GM21717 (cell line): Measurements from ENCODE around the gene STKLD1.
"Not testable (repeated sequence)": the region's sequence is repeated elsewhere in the genome, so short reads cannot be mapped to it uniquely, and the experiment has no call there.

Experiments
- ATAC-seq: cut with Tn5 transposase; IDR thresholded peaks from one replicate; pipeline ENCODE4 v1.9.1; 2021; ENCODE audit warnings: mild to moderate bottlenecking, moderate library complexity; ENCODE audit not compliant: unreplicated experiment

STKLD1 gene

DNA sequence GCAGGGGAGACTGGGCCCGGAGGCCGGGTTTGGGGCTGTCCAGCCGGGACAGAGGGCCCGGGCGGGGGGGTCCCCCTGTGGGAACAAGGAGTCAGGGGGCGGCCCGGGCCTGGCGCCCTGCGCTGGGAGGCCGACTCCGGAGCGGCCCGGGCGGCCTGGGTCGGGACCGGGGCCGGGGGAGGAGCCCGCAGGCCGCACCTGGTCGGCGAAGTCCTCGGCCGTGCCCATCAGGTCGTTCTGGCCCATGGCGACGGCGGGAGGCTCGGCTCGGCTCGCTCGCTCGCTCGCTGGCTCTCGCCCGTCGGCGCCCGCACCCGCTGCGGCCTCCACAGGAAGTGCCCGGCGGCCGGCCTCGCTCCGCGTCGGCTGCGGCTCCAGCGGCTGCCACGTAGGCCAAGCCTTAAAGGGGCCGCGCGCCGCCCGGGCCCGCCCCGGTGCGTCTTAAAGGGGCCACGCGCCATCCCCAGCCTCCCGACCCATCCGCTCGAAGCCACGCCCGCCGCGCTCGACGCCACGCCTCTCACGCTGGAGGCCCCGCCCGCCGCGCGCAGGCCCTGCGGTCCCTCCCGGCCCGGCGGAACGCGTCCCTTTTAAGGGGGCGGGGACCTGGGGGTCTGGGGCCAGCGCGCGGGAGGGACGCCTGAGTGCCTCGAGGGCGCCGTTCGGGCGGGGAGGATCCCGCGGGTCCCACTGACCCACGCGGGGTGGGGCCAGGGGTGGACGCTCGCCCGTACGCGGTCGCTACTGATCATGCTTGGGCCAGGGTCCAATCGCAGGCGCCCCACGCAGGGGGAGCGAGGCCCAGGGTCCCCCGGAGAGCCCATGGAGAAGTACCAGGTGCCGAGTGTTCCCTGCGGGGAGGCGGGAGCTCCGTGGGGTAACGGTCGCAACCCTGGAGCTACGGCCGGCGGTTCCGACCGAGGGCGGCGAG, at the start of gene STKLD1, which contains the start of gene SURF4:
Gene STKLD1, plus strand, starts transcription at position 643 of the 931 bp plus-strand sequence. Its CDS starts 108 bp downstream, at position 751.
Gene SURF4, minus strand, starts transcription at position 337 of the 931 bp plus-strand sequence. Its CDS starts 91 bp downstream, at position 246.
- ATAC-seq: peak; percentile 84

DNA sequence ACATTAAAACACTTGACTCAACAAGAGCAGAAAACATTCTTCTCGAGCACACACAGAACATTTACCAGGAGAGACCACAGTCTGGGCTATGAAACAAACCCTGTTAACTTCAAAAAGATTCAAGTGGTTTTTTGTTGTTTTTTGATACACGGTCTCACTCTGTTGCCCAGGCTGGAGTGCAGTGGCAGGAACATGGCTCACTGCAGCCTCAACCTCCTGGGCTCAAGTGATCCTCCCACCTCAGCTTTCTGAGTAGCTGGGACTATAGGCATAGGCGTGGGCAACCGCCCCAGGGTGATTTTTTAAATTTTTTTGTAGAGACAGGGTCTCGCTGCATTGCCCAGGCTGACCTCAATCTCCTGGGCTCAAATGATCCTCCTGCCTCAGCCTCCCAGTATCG, 49.1 kb upstream of the STKLD1 start:
- ATAC-seq: not testable (repeated sequence)

DNA sequence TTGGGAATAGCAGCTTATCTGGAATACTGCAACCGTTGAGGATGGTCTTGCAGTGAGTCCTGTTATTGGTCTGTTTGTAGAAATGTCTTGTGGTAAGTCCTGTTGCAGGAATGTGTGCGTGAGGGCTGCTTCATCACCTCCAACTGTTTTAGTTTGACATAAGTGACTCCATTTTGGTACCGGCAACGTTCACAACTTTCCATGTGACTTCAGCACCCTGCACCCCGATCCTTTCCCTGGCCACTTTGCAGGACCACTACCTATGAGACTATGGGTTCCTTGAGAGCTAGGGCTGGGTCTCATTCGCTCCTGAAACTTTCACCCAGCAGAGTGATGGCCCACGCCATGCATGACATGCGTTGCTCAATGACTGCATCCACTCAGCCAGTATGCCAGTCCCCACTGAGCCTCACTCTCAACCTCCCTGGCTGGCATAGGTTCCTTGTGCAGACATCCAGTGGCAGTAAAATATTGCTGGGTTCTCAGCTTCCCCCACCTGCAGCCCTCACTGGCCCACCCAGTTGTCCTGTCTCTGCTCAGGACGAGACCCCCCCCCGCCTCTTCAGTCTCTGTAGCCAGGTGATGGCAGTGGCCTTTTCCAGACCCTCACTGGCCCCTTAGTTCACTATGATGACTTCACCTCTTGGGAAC, 48.2 kb upstream of the STKLD1 start:
- no peak for ATAC-seq

DNA sequence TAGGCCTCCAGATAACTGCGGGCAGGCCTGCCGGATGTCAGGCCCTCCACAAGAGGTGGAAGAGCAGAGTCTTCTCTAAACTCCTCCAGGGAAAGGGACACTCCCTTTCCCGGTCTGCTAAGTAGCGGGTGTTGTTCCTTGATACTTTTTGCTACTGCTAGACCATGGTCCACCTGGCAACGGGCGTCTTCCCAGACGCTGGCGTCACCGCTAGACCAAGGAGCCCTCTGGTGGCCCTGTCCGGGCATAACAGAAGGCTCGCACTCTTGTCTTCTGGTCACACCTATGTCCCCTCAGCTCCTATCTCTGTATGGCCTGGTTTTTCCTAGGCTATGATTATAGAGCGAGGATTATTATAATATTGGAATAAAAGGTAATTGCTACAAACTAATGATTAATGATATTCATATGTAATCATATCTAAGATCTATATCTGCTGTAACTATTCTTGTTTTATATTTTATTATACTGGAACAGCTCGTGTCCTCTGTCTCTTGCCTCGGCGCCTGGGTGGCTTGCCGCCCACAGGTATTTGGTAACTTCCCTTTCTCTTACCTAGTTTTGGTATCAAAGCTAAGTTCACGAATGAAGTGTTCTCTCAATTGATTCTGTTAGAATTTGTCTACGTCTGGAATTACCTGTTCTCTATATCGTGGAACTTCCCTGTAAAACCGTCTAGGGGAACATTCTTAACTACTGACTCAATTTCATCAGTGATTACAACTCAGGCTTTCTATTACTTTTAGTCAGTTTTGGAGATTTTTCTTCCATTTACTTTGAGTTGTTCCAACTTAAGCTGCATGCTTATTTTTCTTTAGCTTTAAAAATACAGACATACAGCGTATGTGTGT, 46.6 kb upstream of the STKLD1 start:
- not testable (repeated sequence) for ATAC-seq

DNA sequence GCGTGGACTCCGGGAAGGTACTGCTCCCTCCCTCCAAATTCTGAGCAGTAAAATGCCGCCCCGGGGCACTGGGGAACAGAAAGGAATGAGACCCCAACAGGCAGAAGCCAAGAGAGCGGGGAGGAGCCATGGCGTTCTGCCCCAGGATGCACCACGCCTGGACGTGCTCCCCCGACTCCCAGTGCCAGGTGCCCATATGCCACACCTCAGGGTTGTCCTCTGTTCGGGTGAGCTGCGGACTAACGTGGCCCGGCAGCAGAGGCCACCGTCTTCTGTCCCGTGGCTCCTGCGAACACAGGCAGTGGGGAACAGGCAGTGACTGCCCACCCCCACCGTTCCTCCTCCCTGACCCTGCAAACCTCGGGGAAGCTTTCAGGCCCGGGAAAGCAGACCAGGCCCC, 44.9 kb upstream of the STKLD1 start:
- ATAC-seq: no peak

DNA sequence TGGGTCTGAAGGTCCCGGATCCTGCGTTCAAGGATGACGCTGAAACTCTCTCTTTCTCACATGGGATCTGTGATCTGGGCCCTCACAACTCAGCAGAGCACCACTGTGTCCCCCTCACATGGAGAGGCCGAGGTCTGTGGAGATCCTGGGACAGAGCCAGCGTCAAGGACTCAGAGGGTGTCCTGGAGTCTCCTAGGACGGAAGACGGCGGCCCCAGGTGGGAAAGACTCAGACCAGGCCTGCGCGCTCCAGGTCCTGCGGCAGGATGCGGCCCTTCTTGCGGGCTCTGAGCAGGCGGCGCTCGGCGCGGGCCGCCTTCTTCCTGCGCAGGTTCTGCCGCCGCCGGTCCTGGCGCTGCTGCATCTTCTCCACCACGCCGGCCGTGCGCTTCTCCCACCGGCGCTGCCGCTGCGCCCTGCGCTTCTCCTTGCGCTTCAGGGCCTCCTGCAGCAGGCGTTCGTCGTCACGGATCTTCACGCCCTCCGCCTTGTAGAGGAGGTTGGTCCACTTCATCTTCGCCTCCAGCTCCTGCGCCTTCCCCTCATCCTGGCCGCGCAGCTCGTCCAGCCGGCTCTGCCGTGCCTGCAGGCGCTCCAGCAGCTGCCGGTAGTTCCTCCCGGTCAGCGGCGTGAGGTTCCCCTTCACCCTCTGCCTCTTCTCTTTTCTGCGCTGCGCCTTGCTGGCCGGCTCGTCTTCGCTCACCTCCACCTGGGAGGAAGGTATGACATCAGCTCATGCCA, 44.4 kb upstream of the STKLD1 start:
- no peak for ATAC-seq

DNA sequence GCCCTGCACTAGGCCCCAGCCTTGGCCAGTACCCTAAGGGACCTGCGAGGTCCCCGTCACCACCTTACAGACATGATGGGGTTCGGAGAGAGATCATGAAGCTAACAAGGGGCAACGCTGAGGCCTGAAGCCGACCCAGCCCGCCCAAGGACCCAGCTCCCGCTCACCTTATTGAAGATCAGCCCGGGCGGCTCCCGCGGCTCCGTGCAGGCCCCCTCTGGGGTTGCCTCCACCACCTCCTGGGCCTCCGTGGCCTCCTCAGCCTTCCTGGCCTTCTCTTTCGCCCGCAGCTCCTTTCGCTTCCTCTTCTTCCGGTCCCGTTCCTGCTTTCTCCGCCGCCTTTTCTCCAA, 43.8 kb upstream of the STKLD1 start:
- ATAC-seq: no peak

DNA sequence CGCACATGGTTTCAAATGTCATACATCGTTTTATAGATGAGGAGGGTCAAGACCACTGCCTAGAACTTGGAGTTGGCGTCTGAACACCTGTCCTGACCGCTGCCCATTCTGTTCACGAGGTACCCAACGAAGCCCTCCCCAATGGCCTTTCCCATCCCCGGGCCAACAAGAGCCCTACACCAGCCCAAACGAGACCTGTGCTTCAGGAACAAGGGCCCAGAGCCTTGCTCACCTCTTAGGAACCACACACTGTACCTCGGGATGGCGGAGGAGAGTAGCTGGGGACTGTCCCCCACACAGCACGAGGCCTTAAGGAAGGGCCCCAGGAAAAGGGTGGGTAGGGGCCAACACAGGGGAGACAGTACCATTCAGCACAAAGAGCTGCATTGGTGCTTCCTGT, 43.2 kb upstream of the STKLD1 start:
- ATAC-seq: no peak

DNA sequence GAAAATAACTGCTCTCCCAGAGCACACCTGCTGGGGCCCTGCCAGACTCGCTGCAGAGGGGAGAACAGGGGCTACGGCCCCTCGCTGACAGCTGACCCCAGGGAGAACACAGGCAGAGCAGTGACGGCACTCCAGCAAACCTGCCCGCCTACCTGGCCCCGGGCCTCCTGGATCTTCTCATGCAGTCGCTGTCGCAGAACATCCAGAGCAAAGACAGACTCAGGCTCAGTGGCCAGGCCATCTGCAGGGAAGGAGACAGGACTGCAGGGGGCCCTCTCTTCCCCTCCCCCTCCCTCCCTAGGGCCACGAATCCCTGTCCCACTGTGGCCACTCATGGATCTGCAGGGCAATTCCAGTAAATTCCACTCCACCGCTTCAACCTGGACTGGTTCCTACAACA, 42.6 kb upstream of the STKLD1 start:
- no peak for ATAC-seq

DNA sequence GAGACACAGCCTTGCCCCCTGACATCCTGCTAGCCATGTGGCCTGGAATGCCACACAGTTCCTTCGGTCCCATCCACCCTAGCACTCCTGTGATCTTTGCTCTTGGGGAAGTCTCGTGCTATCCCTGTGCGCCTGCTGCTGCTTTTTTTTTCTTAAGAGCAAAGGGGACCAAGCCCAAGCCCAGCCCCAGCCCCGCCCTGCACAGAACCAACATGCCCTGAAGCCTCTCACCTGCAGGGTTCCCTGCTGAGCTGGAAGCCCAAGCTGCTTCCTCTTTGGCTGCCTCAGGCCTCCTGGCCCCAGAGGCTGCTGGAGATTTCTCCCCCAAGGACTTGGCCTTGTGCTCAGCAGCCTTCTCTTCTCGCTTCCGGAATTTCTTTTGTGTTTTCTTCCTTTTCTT, 42.0 kb upstream of the STKLD1 start:
- ATAC-seq: no peak

DNA sequence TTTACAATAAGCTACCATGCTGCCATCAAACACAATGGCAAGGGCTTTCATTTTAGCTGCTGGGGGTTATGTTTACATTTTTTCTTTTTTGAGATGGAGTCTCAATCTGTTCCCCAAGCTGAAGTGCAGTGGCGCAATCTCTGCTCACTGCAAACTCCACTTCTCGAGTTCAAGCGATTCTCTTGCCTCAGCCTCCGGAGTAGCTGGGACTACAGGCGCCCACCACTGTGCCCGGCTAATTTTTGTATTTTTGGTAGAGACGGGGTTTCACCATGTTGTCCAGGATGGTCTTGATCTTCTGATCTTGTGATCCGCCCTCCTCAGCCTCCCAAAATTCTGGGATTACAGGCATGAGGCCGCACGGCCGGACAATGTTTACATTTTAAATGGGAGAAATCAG, 41.3 kb upstream of the STKLD1 start:
- ATAC-seq: not testable (repeated sequence)

DNA sequence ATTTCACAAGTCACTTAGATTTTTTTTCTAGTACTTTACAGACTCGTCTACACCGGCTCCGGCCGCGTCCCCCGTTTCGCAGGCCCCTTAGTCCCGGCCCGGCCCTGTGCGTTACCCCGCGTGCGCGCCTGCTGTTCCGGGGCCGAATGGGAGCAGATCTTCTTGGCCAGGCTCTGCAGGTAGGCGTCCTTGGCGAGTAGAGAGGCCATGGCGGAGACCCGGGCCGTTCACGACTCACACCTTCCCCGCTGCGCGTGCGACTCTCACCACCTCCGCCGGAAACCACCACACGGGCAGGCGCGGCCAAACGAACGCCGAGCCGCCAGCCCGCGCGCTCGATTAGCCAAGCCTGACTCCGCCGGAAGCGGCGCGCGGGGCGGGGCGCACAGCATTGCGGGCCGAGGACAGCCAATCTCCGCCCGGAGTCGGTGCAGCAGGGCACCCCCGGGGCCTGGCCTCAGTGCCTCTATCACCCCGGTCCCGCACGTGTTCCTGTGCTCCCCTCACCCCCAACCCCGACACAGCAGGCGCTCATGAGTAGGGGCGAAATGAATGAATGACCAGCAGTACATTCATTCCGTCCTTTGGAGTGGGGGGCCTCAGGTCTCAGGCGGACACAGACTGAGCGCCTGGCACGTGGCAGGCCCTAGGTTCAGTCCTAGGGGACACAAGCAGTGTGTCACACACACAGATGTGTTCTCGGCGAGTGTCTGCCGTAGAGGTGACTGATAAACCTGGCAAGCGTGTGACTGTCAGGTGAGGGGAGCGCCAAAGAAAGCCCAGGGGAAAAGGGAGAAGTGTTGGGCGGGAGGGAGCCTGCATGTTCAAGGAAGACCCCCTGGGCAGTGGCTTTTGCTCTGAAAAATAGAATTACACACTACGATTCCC, 40.0 kb upstream of the STKLD1 start, which contains the start of gene SURF6:
Gene SURF6, minus strand, starts transcription at position 265 of the 888 bp plus-strand sequence. Its CDS starts 56 bp downstream, at position 209.
- ATAC-seq: peak; percentile 76

DNA sequence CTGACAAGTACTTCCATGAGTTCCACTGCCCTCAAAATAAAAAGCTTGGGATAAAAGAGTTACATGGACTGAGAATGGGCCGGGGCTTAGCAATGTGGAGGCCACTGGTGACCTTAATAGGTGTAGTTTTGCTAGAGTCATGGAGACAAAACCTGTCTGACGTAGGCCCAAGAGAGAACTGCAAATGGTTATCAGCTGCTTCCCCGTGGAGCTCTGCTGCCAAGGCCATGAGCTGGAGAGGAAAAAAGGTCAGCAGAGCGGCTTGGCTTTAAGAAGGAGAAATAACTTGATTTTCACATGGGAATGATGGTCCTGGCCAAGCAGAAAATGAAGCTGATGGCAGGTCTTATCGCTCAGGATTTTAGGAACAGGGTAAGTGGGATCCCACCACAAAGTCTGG, 36.5 kb upstream of the STKLD1 start:
- ATAC-seq: no peak

DNA sequence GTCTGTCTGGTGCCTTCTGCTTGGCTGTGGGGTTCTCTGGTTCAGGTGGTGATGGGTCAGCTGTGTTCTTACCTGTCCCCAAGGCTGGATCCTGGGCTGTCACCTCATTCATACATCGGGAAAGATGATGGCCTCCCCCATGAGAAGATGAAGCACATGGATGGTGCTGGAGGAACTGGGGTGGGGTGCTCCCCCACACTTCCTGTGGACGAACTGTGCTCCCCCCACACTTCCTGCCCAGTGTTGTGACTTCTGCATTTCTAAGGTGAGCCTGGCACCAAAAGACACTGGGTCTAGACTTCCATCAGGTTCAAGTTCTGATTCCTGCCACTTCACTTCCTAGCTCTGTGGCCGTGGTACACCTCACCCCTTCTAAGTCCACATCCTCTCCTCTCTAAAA, 35.9 kb upstream of the STKLD1 start:
- ATAC-seq: no peak

DNA sequence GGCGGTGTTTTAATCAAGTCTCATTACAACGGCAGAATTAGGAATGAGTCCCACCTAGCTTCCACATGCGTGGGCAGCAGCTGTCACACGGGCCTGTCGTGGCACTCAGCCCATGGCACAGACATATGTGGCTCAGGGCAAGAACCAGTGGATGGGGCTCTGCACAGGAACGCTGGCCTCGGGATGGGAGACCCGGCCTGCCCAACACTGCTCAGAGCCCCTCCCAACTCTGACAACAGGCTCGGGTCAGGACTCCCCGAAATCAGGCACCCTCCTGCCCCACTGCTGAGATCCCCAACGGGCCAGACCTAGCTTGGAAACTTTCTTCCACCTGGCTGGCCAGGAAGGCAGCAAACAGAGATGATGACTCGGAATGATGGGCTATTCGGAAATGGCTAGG, 35.2 kb upstream of the STKLD1 start:
- ATAC-seq: no peak

DNA sequence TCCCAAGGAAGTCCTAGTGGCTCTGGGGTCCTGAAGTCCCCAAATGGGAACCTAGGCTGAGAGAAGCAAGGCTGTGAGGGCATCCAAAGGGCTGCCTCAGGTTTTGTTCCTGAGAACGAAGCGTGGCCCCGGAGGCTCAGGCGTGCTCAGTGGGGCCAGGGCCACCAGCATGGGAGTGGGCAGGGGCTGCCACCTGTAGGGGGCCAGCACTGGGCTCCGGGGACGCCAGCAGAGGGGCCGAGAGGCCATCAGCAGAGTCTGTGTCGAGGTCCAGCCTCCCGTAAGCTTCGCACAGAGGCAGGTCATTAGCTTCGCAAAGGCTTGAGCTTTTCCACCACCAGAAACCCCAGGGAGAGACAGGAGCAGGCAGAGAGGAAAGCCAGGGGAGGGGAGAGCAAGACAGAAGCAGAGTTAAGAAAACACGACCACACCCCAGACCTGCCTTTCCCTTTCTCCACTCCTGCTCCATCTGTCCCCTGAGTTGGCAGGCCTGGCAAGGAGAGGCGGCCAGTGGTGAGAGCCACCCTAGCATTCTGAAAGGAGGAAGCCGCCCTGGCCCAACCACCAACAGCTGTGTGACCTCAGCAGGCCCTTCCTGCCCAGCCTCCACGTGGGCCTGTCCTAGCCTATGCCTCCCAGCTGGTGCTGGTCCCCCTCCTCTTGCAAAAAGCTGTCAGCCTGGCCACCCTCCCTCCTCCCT, 34.6 kb upstream of the STKLD1 start:
- ATAC-seq: no peak

DNA sequence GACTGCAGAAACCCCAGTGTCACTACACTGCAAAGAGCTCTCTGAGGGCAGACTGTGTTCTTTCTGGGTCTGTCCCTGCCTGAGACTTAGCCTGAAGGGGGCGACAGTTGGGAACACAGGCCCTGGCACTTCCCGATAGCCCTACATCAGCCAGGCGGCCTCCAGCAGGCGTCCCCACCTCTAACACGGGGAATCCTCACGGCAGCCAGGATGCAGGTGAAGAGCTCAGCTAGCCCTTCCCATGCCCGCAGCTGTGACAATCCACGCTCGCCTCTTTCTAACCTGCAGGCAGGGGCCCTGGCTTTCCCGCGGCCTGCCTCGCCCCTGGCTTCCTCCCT, 34.1 kb upstream of the STKLD1 start:
- ATAC-seq: no peak

DNA sequence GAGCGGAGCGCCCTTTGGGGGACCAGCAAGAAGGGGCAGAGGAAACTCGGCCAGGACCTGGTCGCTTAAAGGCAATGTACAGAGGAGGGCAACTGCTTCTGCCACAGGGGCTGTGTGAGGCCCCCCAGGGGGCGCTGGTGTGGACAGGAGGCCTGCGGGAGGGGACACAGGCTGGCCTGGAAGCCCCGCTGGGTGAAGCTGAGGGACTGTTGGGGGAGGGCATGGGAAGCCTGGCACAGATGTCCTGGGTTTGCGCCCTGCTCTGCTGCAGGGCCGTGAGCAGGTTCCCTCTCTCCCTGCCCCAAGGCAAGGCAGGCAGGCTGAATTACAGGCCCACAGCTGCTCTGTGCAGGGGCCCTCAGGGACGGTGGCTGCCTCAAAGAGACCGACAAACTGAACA, 33.6 kb upstream of the STKLD1 start:
- ATAC-seq: no peak

DNA sequence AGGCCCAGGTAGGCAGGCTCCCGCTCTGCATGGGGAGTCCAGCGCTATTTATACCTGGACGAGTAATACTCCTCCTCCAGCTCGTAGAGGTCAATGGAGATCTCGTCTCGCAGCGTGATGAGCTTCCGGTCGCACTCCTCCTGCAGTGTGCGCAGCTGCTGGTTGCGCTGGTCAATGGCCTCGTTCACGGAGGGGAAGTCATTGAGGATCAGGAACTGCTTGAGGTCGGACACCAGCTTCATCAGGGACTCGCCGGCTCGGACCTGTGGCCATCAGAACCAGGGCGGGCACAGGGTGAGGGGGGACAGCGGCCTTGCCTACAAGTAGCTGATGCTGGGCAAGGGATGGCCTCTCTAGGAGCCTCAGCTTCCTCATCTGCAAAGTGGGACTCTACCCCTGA, 32.1 kb upstream of the STKLD1 start:
- no peak for ATAC-seq
